ENCODE results near the gene RAB11FIP4. TPM values are rescaled to one million over a fixed set of nuclear protein-coding genes. Genes with fewer than 3 reads are reported as not detected.

The RAB11FIP4 gene
- total and polyA plus RNA-seq, 2 donors (not counting 1 experiment from before 2014, with no cell fraction given) = 17.0 to 70.5 TPM

DNA sequence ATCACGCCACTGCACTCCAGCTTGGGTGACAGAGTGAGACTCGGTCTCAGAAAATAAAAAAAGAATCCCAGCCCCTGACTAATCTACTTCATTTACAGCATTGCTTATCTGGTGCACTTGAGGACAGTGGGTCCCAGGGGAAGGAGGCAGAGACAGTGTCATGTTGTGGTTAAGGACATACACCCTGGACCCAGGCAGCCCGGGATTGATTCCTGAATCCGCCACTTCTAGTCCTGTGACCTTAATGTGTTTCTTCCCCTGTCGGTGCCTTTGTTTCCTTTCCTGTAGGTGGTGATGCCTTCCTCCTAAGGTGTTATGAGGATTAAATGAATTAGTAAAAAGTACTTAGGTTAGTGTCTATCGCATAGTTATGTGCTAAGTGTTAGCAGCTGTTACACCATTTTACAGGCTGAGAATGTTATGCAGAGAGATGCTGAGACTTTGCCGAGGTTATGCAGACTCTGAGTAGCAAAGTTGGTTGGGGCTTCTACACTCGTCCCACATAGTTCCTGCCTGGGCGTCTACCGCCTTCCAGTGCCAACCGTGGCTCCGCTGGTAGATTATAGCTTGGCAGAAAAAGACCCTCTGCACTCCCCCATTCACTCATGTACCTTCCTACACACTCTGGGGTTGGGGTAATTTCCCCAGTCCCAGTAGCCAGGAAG is 74.8 kb downstream of the RAB11FIP4 start:
- intact Hi-C loops (cut with micrococcal nuclease) = no loop called here
- H3K9ac ChIP-seq (ENCODE audit: low read length) = no peak overlapping the region
- no peaks in the 10 kb centered on the region for H3K9me3 ChIP-seq (ENCODE audit: control extremely low read depth in 1 of 3, control insufficient read depth in 2 of 3, insufficient read depth in 1 of 3, low read length in 2 of 3)
- H3K27ac ChIP-seq (ENCODE audit: low read length in 2 of 2) = no peak overlapping the region
- no peak overlapping the region for H3K4me3 ChIP-seq (ENCODE audit: control extremely low read depth in 1 of 5, extremely low read depth in 1 of 5, insufficient read depth in 1 of 5, low read depth in 2 of 5, low read length in 4 of 5)
- H3K4me1 ChIP-seq (ENCODE audit: control insufficient read depth in 2 of 2, insufficient read depth in 2 of 2, low read length in 2 of 2) = peaks cover 0 to 7% of the 10 kb centered on the region in 2 donors
- H3K27me3 ChIP-seq (replicated peaks in 1 of 4; ENCODE audit: control extremely low read depth in 1 of 4, control insufficient read depth in 3 of 4, insufficient read depth in 4 of 4, low read length in 3 of 4) = no peaks in the 10 kb centered on the region
- DNase-seq (no peak), ATAC-seq (ENCODE audit: low read depth) (no peak)
- Mint-ChIP-seq H3K4me3 (no peak overlapping the region), H3K4me1 (no peaks in the 10 kb centered on the region), H3K27ac (no peak overlapping the region), H3K9me3 (ENCODE audit: insufficient read depth) (no peaks in the 10 kb centered on the region), H3K27me3 (no peaks in the 10 kb centered on the region)
- ChIA-PET CTCF (interaction anchor here (0.9 to 1.7 kb wide), 2 partner anchors 14 to 29 kb away, joined by 3 to 6 read pairs; no protein-coding TSS in a partner anchor), POLR2A (no interaction called here)
- H4K20me1 ChIP-seq (ENCODE audit: control insufficient read depth, insufficient read depth, low read length, poor library complexity, severe bottlenecking) = no peaks in the 10 kb centered on the region
- H2AFZ ChIP-seq (ENCODE audit: insufficient read depth, low read depth, low read length, poor library complexity, severe bottlenecking) = no peak overlapping the region
- TF ChIP-seq EZH2 (IDR thresholded peaks at IDR 0.05; ENCODE audit: borderline replicate concordance, insufficient read depth, low read depth, low read length, poor library complexity, severe bottlenecking) (no peak), CTCF (IDR thresholded peaks at IDR 0.05) (no peak)
- no peaks in the 10 kb centered on the region for H3K79me2 ChIP-seq (ENCODE audit: control insufficient read depth, insufficient read depth, low read length)
- H3K4me2 ChIP-seq (replicated peaks; ENCODE audit: low read depth, low read length, poor library complexity, severe bottlenecking) = no peak overlapping the region
- WGBS (ENCODE audit: insufficient coverage) = 68% methylated on average over 3 of the region's 12 CpGs
- no peaks in the 10 kb centered on the region for H3K36me3 ChIP-seq (replicated peaks in 1 of 2; ENCODE audit: control extremely low read depth in 1 of 2, control insufficient read depth in 1 of 2, extremely low read depth in 1 of 2, insufficient read depth in 2 of 2, low read length in 1 of 2)

- WGBS (ENCODE audit: insufficient coverage) = 87% methylated on average over 8 of the region's 11 CpGs
- Histone ChIP-seq H3K9me3 (ENCODE audit: control extremely low read depth in 1 of 3, control insufficient read depth in 2 of 3, insufficient read depth in 1 of 3, low read length in 2 of 3) (no peaks in the 10 kb centered on the region), H4K20me1 (ENCODE audit: control insufficient read depth, insufficient read depth, low read length, poor library complexity, severe bottlenecking) (no peaks in the 10 kb centered on the region), H3K4me3 (ENCODE audit: control extremely low read depth in 1 of 5, extremely low read depth in 1 of 5, insufficient read depth in 1 of 5, low read depth in 2 of 5, low read length in 4 of 5) (no peak overlapping the region), H3K4me1 (ENCODE audit: control insufficient read depth in 2 of 2, insufficient read depth in 2 of 2, low read length in 2 of 2) (peaks cover 0 to 7% of the 10 kb centered on the region in 2 donors), H3K4me2 (replicated peaks; ENCODE audit: low read depth, low read length, poor library complexity, severe bottlenecking) (no peak overlapping the region), H2AFZ (ENCODE audit: insufficient read depth, low read depth, low read length, poor library complexity, severe bottlenecking) (no peak overlapping the region), H3K36me3 (replicated peaks in 1 of 2; ENCODE audit: control extremely low read depth in 1 of 2, control insufficient read depth in 1 of 2, extremely low read depth in 1 of 2, insufficient read depth in 2 of 2, low read length in 1 of 2) (no peaks in the 10 kb centered on the region), H3K27ac (ENCODE audit: low read length in 2 of 2) (no peak overlapping the region), H3K9ac (ENCODE audit: low read length) (no peak overlapping the region), H3K79me2 (ENCODE audit: control insufficient read depth, insufficient read depth, low read length) (no peaks in the 10 kb centered on the region), H3K27me3 (replicated peaks in 1 of 4; ENCODE audit: control extremely low read depth in 1 of 4, control insufficient read depth in 3 of 4, insufficient read depth in 4 of 4, low read length in 3 of 4) (peaks cover 0 to 4% (median 0%) of the 10 kb centered on the region in 4 experiments)
- Mint-ChIP-seq H3K27ac (no peak overlapping the region), H3K4me1 (no peaks in the 10 kb centered on the region), H3K27me3 (no peaks in the 10 kb centered on the region), H3K4me3 (no peak overlapping the region), H3K9me3 (ENCODE audit: insufficient read depth) (no peaks in the 10 kb centered on the region)
- ATAC-seq (ENCODE audit: low read depth) (no peak), DNase-seq (no peak)
- ChIA-PET CTCF (interaction anchor here (2.7 kb wide), 1 partner anchor 375 kb away, joined by 8 read pairs; no protein-coding TSS in a partner anchor), POLR2A (no interaction called here)
- TF ChIP-seq EZH2 (IDR thresholded peaks at IDR 0.05; ENCODE audit: borderline replicate concordance, insufficient read depth, low read depth, low read length, poor library complexity, severe bottlenecking) (no peak), CTCF (IDR thresholded peaks at IDR 0.05) (no peak)
- intact Hi-C loops (cut with micrococcal nuclease) = no loop called here
These were observed 76.2 kb downstream of the RAB11FIP4 start for GRCh38 chr17:31467502-31468256.
